WTC11 (cell line): Measurements from ENCODE around the gene HDAC7.

Experiments used
- CREM ChIP-seq: sonication (generic); formaldehyde crosslinking; IDR thresholded peaks from 2 replicates; pipeline ENCODE4 v1.8.1; 2022; ENCODE audit warnings: mild to moderate bottlenecking, missing genetic modification reagents, moderate library complexity
- NFYB ChIP-seq: sonication (generic); formaldehyde crosslinking; conservative IDR thresholded peaks from 2 replicates; pipeline ENCODE4 v1.8.0; 2022; ENCODE audit warnings: low read depth, missing genetic modification reagents
- RELA ChIP-seq: sonication (generic); formaldehyde crosslinking; IDR thresholded peaks from 2 replicates; pipeline ENCODE4 v1.8.1; 2022; ENCODE audit warnings: missing genetic modification reagents, mild to moderate bottlenecking, borderline replicate concordance
- TEAD4 ChIP-seq: sonication (generic); formaldehyde crosslinking; IDR thresholded peaks from 2 replicates; pipeline ENCODE4 v1.8.0; 2022; ENCODE audit warnings: mild to moderate bottlenecking, missing genetic modification reagents
- ZNF416 ChIP-seq: fragments of 250-450 bp; sonication (Bioruptor Pico); IDR thresholded peaks from 2 replicates; pipeline ENCODE4 v1.9.0; 2021; ENCODE audit warnings: mild to moderate bottlenecking, inconsistent platforms
- TF ChIP-seq, protein P1 (sequence below): fragments of 200-600 bp; IDR thresholded peaks from 2 replicates; pipeline ENCODE4 v1.8.0; 2022; ENCODE audit warnings: antibody characterized with exemption
- TF ChIP-seq, protein P2 (sequence below): sonication (generic); formaldehyde crosslinking; IDR thresholded peaks from 2 replicates; pipeline ENCODE4 v1.8.1; 2023; ENCODE audit warnings: mild to moderate bottlenecking, missing genetic modification reagents, moderate library complexity
- TF ChIP-seq, protein P3 (sequence below): sonication (generic); formaldehyde crosslinking; IDR thresholded peaks from 2 replicates; pipeline ENCODE4 v1.8.1; 2022; ENCODE audit warnings: mild to moderate bottlenecking, moderate library complexity, missing genetic modification reagents
- TF ChIP-seq, protein P4 (sequence below): sonication (generic); formaldehyde crosslinking; IDR thresholded peaks from 2 replicates; pipeline ENCODE4 v1.8.1; 2023; ENCODE audit warnings: mild to moderate bottlenecking, missing genetic modification reagents, borderline replicate concordance

GRCh38 chr12:47739297-47739696 lies 80.4 kb downstream of the HDAC7 start:
- TF ChIP-seq, protein P1, sequence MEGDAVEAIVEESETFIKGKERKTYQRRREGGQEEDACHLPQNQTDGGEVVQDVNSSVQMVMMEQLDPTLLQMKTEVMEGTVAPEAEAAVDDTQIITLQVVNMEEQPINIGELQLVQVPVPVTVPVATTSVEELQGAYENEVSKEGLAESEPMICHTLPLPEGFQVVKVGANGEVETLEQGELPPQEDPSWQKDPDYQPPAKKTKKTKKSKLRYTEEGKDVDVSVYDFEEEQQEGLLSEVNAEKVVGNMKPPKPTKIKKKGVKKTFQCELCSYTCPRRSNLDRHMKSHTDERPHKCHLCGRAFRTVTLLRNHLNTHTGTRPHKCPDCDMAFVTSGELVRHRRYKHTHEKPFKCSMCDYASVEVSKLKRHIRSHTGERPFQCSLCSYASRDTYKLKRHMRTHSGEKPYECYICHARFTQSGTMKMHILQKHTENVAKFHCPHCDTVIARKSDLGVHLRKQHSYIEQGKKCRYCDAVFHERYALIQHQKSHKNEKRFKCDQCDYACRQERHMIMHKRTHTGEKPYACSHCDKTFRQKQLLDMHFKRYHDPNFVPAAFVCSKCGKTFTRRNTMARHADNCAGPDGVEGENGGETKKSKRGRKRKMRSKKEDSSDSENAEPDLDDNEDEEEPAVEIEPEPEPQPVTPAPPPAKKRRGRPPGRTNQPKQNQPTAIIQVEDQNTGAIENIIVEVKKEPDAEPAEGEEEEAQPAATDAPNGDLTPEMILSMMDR = no peak
- TF ChIP-seq RELA (CRISPR knock-in tag) = no peak
- no peak for TF ChIP-seq TEAD4
- TF ChIP-seq CREM (CRISPR knock-in tag) = no peak
- TF ChIP-seq ZNF416 (CRISPR knock-in tag) = no peak
- TF ChIP-seq, protein P2, sequence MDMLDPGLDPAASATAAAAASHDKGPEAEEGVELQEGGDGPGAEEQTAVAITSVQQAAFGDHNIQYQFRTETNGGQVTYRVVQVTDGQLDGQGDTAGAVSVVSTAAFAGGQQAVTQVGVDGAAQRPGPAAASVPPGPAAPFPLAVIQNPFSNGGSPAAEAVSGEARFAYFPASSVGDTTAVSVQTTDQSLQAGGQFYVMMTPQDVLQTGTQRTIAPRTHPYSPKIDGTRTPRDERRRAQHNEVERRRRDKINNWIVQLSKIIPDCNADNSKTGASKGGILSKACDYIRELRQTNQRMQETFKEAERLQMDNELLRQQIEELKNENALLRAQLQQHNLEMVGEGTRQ (CRISPR knock-in tag) = no peak
- TF ChIP-seq, protein P3, sequence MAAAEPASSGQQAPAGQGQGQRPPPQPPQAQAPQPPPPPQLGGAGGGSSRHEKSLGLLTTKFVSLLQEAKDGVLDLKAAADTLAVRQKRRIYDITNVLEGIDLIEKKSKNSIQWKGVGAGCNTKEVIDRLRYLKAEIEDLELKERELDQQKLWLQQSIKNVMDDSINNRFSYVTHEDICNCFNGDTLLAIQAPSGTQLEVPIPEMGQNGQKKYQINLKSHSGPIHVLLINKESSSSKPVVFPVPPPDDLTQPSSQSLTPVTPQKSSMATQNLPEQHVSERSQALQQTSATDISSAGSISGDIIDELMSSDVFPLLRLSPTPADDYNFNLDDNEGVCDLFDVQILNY (CRISPR knock-in tag) = no peak
- TF ChIP-seq, protein P4, sequence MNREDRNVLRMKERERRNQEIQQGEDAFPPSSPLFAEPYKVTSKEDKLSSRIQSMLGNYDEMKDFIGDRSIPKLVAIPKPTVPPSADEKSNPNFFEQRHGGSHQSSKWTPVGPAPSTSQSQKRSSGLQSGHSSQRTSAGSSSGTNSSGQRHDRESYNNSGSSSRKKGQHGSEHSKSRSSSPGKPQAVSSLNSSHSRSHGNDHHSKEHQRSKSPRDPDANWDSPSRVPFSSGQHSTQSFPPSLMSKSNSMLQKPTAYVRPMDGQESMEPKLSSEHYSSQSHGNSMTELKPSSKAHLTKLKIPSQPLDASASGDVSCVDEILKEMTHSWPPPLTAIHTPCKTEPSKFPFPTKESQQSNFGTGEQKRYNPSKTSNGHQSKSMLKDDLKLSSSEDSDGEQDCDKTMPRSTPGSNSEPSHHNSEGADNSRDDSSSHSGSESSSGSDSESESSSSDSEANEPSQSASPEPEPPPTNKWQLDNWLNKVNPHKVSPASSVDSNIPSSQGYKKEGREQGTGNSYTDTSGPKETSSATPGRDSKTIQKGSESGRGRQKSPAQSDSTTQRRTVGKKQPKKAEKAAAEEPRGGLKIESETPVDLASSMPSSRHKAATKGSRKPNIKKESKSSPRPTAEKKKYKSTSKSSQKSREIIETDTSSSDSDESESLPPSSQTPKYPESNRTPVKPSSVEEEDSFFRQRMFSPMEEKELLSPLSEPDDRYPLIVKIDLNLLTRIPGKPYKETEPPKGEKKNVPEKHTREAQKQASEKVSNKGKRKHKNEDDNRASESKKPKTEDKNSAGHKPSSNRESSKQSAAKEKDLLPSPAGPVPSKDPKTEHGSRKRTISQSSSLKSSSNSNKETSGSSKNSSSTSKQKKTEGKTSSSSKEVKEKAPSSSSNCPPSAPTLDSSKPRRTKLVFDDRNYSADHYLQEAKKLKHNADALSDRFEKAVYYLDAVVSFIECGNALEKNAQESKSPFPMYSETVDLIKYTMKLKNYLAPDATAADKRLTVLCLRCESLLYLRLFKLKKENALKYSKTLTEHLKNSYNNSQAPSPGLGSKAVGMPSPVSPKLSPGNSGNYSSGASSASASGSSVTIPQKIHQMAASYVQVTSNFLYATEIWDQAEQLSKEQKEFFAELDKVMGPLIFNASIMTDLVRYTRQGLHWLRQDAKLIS (CRISPR knock-in tag) = no peak
- no peak for TF ChIP-seq NFYB (CRISPR knock-in tag)
